ENCODE data around the gene PLCB1. TPM values are rescaled to one million over a fixed set of nuclear protein-coding genes. Genes with fewer than 3 reads are reported as not detected.

The PLCB1 gene
- total RNA-seq, 4 donors from 2014 or later = 7.2 to 28.1 (median 9.6) TPM

DNA sequence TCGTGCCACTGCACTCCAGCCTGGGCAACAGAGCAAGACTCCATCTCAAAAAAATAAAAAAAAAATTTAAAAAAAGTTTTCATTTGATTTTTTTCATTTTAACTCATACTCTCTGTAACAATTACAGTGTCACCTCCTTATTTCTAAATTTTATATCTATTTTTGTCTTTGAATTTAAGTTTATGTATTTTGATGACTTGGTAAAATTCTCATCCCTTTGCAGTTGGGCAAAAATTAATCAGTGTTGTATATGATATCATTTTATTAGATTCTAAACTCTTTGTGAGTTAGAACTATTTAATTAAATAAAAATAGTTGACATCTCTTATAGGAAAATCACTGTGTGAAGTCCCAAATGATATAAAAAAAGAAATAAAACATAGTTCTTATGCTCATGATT, 270.7 kb downstream of the PLCB1 start:
- no peak for DNase-seq
- no peaks in the 10 kb centered on the region for H3K27me3 ChIP-seq
- H3K4me1 ChIP-seq = peaks cover 0 to 4% (median 0%) of the 10 kb centered on the region in 4 donors
- no peaks in the 10 kb centered on the region for H3K36me3 ChIP-seq
- TF ChIP-seq, protein P1, sequence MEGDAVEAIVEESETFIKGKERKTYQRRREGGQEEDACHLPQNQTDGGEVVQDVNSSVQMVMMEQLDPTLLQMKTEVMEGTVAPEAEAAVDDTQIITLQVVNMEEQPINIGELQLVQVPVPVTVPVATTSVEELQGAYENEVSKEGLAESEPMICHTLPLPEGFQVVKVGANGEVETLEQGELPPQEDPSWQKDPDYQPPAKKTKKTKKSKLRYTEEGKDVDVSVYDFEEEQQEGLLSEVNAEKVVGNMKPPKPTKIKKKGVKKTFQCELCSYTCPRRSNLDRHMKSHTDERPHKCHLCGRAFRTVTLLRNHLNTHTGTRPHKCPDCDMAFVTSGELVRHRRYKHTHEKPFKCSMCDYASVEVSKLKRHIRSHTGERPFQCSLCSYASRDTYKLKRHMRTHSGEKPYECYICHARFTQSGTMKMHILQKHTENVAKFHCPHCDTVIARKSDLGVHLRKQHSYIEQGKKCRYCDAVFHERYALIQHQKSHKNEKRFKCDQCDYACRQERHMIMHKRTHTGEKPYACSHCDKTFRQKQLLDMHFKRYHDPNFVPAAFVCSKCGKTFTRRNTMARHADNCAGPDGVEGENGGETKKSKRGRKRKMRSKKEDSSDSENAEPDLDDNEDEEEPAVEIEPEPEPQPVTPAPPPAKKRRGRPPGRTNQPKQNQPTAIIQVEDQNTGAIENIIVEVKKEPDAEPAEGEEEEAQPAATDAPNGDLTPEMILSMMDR (IDR thresholded peaks at IDR 0.05) = no peak
- no peak for TF ChIP-seq POLR2A (IDR thresholded peaks at IDR 0.05)
- no peak overlapping the region for H3K4me3 ChIP-seq
- no peak overlapping the region for H3K27ac ChIP-seq
- no peaks in the 10 kb centered on the region for H3K9me3 ChIP-seq

DNA sequence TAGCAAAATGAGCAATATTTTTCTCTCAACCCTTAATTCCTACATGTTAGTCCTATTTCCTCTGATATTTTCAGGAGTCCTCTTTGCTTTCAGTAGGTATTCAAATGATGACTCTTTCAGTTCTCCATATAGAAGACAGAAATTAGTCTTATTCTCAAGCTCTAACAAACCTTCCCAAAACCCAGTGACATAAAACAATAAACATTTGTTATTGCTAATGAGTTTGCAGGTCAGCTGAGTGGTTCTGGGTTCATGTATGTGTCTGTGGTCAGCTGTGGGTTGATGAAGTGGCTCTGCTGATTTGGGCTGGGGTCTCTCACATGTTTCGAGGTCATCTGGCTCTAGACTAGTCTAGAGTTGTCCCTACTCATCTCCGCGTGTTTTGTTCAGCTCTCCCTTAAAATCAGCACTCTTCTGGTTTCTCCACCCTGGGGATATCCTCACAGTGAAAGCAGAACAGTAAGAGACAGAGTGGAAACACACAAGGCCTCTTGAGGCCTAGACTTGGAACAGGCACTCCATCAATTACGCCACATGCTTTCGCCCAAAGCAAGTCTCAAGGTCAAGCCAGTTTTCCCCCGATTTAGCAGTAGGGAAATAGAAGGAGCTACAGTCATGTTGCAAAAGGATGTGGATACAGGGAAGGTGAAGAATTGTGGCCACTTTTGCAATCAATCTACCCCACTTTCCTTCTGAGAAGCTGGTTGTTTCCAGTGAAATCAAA, 273.0 kb downstream of the PLCB1 start:
- Histone ChIP-seq H3K4me1 (peaks cover 0 to 4% (median 0%) of the 10 kb centered on the region in 4 donors), H3K9me3 (no peaks in the 10 kb centered on the region), H3K27ac (no peak overlapping the region), H3K36me3 (no peaks in the 10 kb centered on the region), H3K4me3 (no peak overlapping the region), H3K27me3 (no peaks in the 10 kb centered on the region)
- TF ChIP-seq POLR2A (IDR thresholded peaks at IDR 0.05) = no peak
- TF ChIP-seq, protein P1 (IDR thresholded peaks at IDR 0.05) = no peak
- DNase-seq = no peak

DNA sequence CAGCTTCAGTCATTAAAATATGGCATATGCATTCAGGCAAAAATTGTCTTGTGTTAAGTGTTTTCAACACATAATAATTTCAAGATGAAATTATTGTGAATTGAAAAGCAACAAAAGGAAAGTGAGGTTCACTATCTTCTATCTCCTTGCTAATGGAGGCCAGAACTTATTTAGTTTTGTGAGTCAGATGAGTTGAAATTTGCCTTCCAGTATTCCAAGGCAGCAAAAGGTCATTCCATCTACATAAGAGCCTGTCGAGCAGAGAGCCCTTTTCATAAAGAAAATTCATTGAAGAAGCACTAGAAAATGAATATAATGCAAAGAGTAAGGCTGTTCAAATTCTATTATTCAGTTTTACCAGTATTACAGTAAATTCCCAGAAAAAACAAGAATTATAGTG, 274.3 kb downstream of the PLCB1 start:
- TF ChIP-seq, protein P1 (IDR thresholded peaks at IDR 0.05) = no peak
- no peak for TF ChIP-seq POLR2A (IDR thresholded peaks at IDR 0.05)
- H3K4me3 ChIP-seq = no peak overlapping the region
- H3K4me1 ChIP-seq = no peaks in the 10 kb centered on the region
- DNase-seq = no peak
- no peaks in the 10 kb centered on the region for H3K36me3 ChIP-seq
- no peaks in the 10 kb centered on the region for H3K9me3 ChIP-seq
- no peak overlapping the region for H3K27ac ChIP-seq
- no peaks in the 10 kb centered on the region for H3K27me3 ChIP-seq

DNA sequence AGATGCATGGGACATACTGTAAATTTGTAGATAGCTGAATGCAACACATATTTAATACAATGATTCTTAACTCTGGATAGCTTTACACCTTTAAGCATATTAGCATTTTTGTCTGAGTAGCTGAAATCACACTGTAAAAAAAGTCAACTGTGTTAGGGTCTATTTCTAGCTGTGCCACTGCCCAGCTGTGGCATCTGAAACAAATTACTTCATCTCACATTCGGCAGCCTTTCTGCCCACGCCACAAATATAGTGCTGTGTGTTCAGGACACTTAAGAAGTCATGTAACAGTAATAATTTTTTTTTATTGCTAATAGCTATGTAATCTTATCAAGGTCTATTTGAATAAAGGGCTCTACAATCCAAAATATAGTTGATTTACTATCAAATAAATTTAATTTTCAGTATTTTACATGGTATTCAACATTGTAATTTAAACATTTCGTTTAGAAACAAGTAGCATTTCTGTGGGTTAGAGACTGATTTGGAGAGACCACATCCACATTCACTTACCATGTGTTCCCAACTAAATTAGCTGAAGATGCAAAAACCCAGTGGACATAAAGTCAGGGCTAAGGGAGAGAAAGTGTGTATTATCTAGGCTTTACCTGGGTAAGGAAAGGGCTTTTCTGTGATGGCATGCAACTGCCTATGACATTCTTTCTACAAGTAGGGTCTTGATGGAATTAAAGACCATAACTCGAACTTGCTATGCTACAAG, 276.7 kb downstream of the PLCB1 start:
- no peak for DNase-seq
- no peaks in the 10 kb centered on the region for H3K9me3 ChIP-seq
- TF ChIP-seq POLR2A (IDR thresholded peaks at IDR 0.05) = no peak
- TF ChIP-seq, protein P1 (IDR thresholded peaks at IDR 0.05) = no peak
- no peak overlapping the region for H3K4me3 ChIP-seq
- no peaks in the 10 kb centered on the region for H3K27me3 ChIP-seq
- no peak overlapping the region for H3K27ac ChIP-seq
- H3K36me3 ChIP-seq = no peaks in the 10 kb centered on the region
- peaks cover 0 to 6% (median 0%) of the 10 kb centered on the region in 4 donors for H3K4me1 ChIP-seq

DNA sequence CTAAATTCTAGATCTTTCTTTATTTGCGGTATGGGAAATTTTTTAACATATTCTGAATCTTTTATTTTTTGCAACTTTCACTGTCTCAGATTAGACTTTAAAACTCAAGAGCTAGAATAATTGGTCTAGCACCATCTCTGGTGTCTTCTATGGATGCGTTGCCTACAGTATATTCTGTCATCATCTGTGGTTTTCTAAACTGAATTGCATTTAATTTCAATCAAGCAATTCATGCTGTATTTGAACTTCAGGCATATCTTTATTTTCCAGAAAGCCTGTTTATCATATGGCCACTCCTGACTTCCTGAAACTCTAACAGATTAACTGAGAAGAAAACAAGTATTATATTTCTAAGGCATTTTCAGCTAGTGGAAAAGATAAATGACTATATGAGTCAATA, 281.6 kb downstream of the PLCB1 start:
- no peak overlapping the region for H3K27ac ChIP-seq
- H3K36me3 ChIP-seq = no peaks in the 10 kb centered on the region
- H3K9me3 ChIP-seq = no peaks in the 10 kb centered on the region
- H3K27me3 ChIP-seq = no peaks in the 10 kb centered on the region
- no peak for DNase-seq
- no peak for TF ChIP-seq POLR2A (IDR thresholded peaks at IDR 0.05)
- TF ChIP-seq, protein P1 (IDR thresholded peaks at IDR 0.05) = no peak
- peaks cover 0 to 6% (median 0%) of the 10 kb centered on the region in 4 donors for H3K4me1 ChIP-seq
- no peak overlapping the region for H3K4me3 ChIP-seq

Data from Peyer's patch (tissue), 4 donors.